ENCODE data around the gene NDUFA7.
"Not testable (repeated sequence)": the region's sequence is repeated elsewhere in the genome, so short reads cannot be mapped to it uniquely, and the experiment has no call there.

Gene NDUFA7

GRCh38 chr19:8318835-8319234 is 2.3 kb downstream of the NDUFA7 start:
- not testable (repeated sequence) for DNase-seq

GRCh38 chr19:8316351-8317125 is 4.6 kb downstream of the NDUFA7 start:
- no peak for DNase-seq

GRCh38 chr19:8314981-8315640 is 6.1 kb downstream of the NDUFA7 start:
- not testable (repeated sequence) for DNase-seq

DNA sequence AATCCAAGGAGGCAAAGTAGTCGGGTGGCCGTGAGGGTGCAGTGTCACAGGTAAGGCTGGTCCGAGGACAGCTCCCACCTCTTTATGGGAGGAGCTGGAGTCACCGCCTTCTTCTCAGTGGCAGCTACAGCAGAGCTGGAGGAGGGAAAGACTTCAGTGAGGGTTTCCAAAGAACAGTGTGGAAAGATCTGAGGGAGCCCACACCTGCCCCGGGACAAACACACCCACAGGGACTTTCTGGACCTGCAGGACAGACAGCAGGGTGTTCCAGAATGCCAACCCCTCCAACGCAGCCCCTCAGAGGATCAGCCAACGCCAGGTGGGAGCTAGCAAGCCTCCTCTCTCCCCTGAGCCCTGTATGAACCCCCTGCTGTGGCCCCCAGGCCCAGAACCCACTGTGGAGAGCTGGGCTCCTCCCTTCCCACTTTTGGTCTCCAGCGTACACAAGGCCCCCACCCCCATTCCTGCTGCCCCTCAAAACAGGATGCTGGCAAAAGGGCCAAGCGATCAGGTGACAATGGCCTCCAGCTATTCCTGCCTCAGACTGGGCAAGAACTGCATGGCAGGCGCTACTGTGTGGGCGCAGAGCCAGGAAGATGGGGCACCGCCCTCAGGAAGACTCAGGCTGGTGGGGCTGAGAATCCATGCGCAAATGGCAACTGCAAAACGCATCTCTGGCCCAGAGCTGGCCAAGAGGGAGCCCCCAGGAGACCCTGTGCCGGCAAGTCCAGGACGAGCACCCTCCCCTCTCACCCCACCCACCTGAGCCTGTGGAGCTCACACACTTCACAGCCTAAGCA is 9.5 kb downstream of the NDUFA7 start:
- no peak for DNase-seq

DNA sequence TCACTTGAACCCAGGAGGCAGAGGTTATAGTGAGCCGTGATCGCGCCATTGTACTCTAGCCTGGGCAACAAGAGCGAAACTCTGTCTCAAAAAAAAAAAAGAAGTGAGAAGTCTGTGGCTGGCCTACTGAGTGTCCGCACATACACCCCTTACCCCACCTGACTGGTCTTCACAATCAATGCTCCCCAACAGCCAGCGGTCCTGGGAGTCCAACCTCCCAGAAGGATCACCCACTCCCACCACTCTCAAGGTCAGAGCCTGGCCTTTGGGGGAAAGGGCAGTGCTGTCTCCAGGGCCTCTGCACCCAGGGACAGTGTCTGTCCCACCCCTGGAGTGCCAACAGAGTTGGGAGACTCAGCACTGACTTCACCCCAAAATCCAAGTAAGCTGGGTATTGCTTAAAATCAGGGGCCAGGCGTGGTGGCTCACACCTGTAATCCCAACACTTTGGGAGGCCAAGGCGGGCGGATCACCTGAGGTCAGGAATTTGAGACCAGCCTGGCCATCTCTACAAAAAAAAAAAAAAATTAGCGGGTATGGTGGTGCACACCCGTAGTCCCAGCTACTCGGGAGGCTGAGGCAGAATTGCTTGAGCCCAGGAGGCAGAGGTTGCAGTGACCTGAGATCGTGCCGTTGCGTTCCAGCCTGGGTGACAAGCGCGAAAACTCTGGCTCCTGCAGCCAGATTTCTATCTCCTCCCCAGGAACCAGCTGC is 10.7 kb downstream of the NDUFA7 start:
- no peak for DNase-seq

DNA sequence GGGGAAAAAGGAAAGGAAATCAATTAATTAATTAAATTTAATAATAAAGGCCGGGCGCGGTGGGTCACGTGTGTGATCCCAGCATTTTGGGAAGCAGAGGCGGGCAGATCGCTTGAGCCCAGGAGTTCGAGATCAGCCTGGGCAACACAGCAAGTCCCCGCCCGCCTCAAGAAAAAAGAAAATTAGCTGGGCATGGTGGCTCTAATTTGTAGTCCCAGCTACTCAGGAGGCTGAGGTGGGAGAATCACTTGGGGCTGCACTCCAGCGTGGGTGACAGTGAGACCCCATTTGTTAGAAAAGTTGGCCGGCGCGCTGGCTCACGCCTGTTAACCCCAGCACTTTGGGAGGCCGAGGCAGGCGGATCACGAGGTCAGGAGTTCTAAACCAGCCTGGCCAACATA is 12.3 kb downstream of the NDUFA7 start:
- DNase-seq: no peak

DNA sequence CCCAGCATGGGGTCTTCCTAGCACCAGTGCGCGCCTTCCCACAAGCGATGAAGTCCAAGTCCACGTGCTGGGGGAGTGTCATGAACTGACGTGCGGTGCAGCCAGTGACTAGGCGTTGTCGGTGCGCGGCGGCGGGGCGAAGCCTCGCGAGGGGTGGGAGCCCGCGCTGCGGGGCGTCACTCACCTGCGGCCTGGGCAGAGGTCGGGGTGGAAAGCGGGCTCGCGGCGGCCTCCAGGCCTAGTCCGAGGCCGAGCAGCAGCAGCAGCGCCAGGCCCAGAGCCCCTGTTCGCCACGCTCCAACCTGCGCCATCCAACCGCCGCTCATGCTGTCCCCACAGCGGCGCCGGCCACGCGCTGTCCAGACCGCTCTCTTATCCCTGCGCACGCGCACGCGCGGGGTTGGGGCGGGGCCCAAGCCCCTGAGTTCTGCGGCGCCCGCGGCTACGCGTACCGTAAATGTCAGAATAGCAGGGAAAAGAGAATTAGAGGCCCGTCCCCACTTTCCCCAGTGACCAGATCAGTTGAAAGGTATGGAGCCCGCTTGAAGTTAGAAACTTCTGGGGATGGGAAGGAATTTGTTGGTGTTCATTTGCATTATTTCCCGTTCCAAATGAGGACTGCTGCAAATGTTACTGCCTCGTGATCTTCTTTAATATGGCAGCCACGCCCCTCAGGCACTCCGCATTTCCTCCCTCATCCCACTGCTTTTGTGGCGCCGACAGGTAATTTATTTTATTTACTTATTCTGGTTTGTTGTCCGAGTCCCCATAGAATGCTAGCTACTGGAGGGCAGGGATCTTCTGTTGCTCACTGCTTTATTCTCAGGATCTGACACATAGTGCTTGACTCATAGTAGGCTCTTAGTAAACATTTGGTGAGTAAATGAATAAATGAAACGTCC is 13.0 kb downstream of the NDUFA7 start, which contains the start of gene CD320:
CD320 (minus strand) TSS at position 394 of the 902 bp plus-strand sequence; CDS start at position 326, 68 bp downstream.
- no peak for DNase-seq

GRCh38 chr19:8307400-8307964 is 13.7 kb downstream of the NDUFA7 start:
- DNase-seq: no peak

GRCh38 chr19:8306235-8307054 is 14.7 kb downstream of the NDUFA7 start:
- no peak for DNase-seq

DNA sequence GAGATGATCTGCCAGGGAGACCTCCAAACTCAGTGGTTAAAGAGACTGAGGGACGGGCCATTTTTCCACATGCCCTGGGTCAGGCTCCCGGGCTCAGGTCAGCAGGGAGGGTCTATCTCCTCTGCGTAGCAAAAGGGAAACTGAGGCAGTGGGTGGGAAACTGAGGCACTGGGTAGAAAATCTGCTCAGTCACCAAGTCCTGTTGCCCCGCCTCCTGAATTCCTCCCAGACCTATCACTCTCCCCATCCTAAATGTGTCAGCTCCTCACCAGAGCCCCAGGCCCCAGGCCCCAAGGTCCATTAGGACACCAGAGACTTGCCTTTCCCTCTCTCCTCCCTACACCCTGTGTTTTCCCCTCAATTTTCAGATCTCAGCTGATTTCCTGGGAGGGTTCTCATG is 15.4 kb downstream of the NDUFA7 start:
- DNase-seq: no peak

- DNase-seq: no peak
Observed at GRCh38 chr19:8304841-8305621, 16.1 kb downstream of the NDUFA7 start.

DNA sequence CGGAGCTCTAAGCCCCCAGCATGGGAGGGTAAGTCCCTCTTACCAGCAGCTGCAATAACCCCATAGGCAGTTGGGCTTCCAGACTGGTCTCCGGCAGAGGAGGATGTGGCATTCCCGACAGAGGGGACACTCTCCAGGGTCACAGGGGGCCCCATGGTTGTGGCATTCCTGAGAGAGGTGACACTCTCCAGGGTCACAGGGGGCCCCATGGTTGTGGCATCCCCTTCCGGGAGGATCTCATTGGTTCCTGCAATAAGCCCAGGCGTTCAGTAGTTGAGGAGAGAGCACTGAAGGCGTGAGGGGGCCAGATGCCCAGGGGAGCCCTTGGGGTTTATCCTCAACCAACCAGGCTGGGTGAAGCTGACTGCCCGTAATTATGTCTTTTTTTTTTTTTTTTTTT is 18.4 kb downstream of the NDUFA7 start:
- DNase-seq: no peak

DNA sequence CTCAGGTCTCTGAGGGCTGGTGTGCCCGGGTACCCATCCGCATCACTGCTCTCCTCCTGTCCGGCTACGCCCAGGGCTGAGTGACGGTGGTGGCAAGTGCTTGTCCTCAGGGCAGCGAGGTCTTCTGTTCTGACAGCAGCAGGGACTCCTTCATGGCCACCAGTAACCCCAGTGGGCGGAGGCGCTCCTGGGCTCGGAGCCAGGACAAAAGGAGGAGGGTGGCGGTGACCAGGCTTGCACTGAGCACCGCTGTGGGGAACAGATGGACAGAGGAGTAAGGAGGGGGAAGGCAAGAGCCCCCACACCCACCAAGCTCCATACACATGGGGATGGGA is 18.9 kb downstream of the NDUFA7 start:
- no peak for DNase-seq

GRCh38 chr19:8291337-8291736 is 29.8 kb downstream of the NDUFA7 start:
- not testable (repeated sequence) for DNase-seq

DNA sequence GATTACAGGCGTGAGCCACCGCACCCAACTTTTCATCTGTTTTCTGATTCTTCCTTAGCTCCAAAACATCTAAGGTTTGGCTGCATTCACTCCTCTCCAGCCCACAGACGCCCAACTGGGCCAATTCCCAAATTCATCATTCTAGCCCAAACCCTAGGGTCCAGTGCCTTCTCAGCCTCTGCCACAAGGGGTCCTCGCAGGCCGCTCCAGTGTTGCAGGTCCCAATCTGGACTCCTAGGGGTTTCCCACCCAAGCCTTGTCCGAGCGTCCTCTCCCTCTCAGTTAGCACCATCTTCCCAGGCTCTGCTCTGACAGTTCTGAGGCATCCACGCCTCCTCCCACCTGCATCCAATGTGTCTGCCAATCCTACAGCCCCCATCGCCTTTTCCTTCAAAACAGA is 44.7 kb downstream of the NDUFA7 start:
- DNase-seq: not testable (repeated sequence)

- no peak for DNase-seq
Observed at GRCh38 chr19:8269724-8270123, 51.5 kb downstream of the NDUFA7 start.

GRCh38 chr19:8265872-8266271 is 55.3 kb downstream of the NDUFA7 start:
- DNase-seq: no peak

DNA sequence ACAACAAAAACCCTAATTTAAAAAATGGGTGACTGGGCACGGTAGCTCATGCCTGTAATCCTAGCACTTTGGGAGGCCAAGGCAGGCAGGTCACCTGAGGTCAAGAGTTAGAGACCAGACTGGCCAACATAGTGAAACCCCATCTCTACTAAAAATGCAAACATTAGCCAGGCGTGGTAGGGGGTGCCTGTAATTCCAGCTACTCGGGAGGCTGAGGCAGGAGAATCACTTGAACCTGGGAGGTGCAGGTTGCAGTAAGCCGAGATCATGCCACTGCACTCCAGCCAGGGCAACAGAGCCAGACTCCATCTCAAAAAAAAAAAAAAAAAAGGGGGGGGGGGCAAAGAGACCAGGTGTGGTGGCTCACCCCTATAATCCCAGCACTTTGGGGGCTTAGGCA is 56.9 kb downstream of the NDUFA7 start:
- DNase-seq: not testable (repeated sequence)

DNA sequence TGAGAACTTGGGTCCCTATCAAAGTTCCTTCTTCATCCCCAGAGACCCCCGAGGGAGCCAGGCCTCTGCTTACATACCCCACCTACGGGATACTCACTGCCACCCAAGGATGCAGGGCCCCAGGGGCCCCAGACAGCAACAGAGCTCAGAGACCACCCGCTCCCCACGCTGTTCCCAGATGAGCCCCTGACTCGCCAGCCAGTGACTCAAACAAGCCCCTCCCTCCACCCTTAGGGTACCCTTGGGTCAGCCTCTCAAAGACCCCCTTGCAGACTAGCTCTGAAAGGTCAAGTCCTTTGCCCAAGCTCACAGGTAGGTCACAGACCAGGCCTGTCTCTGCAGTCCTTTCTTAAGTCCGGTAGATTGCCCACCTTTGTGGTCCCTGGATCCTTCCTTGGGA is 58.7 kb downstream of the NDUFA7 start:
- no peak for DNase-seq

DNA sequence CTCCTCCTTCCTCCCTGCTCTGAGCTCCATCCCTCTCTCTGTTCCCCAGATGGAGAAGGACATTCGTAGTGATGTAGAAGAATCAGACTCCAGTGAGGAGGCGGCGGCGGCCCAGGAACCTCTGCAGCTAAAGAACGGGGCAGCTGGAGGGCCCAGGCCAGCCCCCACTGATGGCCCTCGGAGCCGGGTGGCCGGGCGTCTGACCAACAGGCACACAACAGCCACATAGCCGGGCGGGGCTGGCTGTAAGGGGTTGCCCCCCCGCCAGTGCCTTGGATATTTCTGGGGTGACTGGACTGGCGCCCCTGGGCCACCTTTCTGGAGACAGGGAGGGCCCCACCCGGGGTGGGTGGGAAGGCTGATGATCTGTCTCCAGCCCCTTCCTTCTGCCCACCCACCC is 59.3 kb downstream of the NDUFA7 start:
- DNase-seq: no peak
